Large intestine (tissue), 3 donors: Measurements from ENCODE around the gene RNLS. TPM values are rescaled to one million over a fixed set of nuclear protein-coding genes. Genes with fewer than 3 reads are reported as not detected.

Source experiments
- DNase-seq, 2 donors: peaks; one replicate each; pipeline versions ENCODE4 v3.0.0 to v3.0.0-alpha.2; 2013
- H3K27ac ChIP-seq: one replicate; pipeline ENCODE4 v1.5.1; 2013; ENCODE audit warnings: low read length
- H3K27me3 ChIP-seq: 2 replicates; pipeline ENCODE4 v1.6.1; 2013; ENCODE audit warnings: low read length; ENCODE audit not compliant: control insufficient read depth, insufficient read depth
- H3K36me3 ChIP-seq: 2 replicates; pipeline ENCODE4 v1.6.1; 2013; ENCODE audit warnings: low read length; ENCODE audit not compliant: control insufficient read depth, insufficient read depth
- H3K4me1 ChIP-seq: one replicate; pipeline ENCODE4 v1.6.1; 2013; ENCODE audit warnings: low read length; ENCODE audit not compliant: control insufficient read depth, insufficient read depth
- H3K4me3 ChIP-seq: one replicate; pipeline ENCODE4 v1.5.1; 2013; ENCODE audit warnings: low read length
- H3K9me3 ChIP-seq: one replicate; pipeline ENCODE4 v1.6.1; 2013; ENCODE audit warnings: mild to moderate bottlenecking, low read depth, low read length, moderate library complexity; ENCODE audit not compliant: control insufficient read depth
- WGBS: methylation state at CpG from one replicate; pipeline ENCODE4 v1.1.5; 2013; ENCODE audit warnings: low lambda C conversion rate; ENCODE audit not compliant: insufficient coverage; 5-methylcytosine and 5-hydroxymethylcytosine counted together
- polyA plus RNA-seq: library from polyadenylated mRNA; unstranded; fragments of 120-200 nt; gene quantifications from one replicate; pipeline ENCODE4 v1.2.1, GENCODE V29; 2013

The RNLS gene
- polyA plus RNA-seq, 1 donor = 19.5 TPM

DNA sequence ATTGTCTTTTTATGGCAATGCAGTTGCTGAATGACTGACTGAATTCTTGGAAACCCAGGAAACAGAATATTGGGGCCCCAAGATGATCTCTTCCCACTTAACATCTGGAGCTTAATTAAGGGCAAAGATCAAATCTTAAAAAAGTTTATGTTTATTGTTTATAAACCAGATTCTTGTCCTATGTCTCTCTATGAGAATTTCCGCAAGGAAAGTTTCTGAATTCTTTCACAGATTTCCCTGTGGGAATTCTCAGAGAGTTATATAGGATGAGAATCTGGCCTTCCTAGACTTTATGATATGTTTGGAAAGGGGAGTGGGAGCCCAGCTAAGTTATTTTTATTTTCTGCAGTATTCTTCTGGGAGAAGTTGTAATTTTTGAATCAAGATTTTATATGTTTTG, 166.3 kb downstream of the RNLS start:
- WGBS = no CpG with 5 or more reads among the region's 1 CpG
- H3K27me3 ChIP-seq = no peaks in the 10 kb centered on the region
- H3K36me3 ChIP-seq = no peaks in the 10 kb centered on the region
- H3K27ac ChIP-seq = no peak overlapping the region
- H3K4me1 ChIP-seq = no peaks in the 10 kb centered on the region
- no peak overlapping the region for H3K4me3 ChIP-seq
- no peaks in the 10 kb centered on the region for H3K9me3 ChIP-seq
- no peak for DNase-seq

DNA sequence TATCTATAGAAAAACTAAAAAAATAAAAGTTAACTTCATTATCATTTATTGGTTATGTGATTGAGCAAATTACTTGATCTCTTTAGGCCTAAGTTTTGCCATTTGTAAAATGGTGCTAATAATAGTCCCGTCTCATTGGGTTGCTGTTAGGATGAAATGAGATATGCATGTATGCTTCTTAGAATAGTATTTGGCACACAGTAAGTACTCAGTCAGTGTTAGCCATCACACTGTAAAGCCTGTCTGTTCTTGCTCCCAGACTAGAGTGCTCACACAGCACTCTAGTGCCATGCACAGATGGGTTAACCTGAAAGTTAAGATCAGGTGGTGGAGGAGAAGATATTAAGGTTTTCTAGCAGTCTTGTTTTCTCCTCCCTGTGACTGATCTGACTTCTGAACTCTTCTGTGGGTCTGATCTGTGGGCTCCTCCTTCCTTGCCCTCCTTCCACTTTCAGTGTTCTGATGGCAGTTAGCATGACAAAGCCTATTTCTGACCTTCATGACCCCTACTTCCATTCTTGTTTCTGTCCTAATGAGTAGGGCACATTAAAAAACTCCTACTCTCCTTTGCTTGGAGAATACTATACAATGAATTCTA, 167.5 kb downstream of the RNLS start:
- no peak for DNase-seq
- H3K9me3 ChIP-seq = no peaks in the 10 kb centered on the region
- WGBS = no CpG with 5 or more reads among the region's 1 CpG

DNA sequence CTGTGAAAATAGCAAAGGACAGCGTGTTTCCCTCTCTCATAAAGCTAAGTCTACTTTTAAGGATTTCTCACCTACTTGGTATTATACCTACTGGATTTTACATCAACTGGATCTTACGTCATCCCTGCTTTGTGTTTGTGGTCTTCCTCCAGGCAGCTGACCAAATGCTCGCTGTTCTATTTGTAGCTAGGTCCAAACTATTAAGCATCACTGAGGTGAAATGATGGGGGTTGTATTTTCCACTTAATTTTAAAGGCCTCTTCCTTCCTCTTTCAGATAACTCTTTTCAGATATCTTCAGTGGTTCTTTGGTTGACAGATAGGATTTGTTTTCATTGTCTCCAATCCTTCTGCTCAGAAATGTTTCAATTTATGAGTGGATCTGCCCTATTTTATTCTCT, 169.7 kb downstream of the RNLS start:
- no peak overlapping the region for H3K4me3 ChIP-seq
- no peaks in the 10 kb centered on the region for H3K9me3 ChIP-seq
- H3K27me3 ChIP-seq = no peaks in the 10 kb centered on the region
- DNase-seq = no peak
- no peaks in the 10 kb centered on the region for H3K36me3 ChIP-seq
- 100% methylated on average over 1 of the region's 3 CpGs for WGBS
- no peaks in the 10 kb centered on the region for H3K4me1 ChIP-seq
- no peak overlapping the region for H3K27ac ChIP-seq

More for the DNA sequence above, 167.5 kb downstream of the RNLS start:
- H3K4me1 ChIP-seq = no peaks in the 10 kb centered on the region
- H3K36me3 ChIP-seq = no peaks in the 10 kb centered on the region
- H3K4me3 ChIP-seq = no peak overlapping the region
- no peak overlapping the region for H3K27ac ChIP-seq
- no peaks in the 10 kb centered on the region for H3K27me3 ChIP-seq

DNA sequence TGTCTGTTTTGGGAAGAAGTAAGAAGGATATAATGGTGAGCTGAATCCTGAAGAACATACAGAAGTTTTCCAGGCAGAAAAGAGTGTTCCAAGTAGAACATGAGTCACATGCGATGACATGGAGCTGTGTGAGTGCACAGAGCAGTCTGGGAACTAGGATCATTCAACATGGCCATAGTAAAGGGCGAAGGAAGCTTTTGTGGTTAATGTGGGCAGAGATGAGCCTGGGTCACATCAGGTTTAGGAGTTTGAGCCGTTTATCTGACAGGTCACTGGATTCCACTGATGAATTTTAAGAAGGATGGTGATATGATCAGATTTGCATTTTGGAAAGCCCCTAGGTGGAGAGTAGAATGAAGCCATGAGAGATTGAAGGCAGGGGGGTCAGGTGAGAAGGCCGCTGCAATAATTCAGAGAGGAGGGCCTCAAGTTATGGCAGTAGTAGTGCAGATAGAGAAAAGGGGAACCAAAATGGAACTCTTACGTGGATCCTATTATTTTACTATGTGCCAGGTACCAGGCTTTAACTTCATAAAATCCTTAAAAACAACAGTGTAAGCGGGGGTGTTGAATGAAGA, 171.3 kb downstream of the RNLS start:
- WGBS = 100% methylated on average over 1 of the region's 6 CpGs
- Histone ChIP-seq H3K9me3 (no peaks in the 10 kb centered on the region), H3K27ac (no peak overlapping the region), H3K27me3 (no peaks in the 10 kb centered on the region), H3K4me1 (no peaks in the 10 kb centered on the region), H3K36me3 (no peaks in the 10 kb centered on the region), H3K4me3 (no peak overlapping the region)
- DNase-seq = no peak

DNA sequence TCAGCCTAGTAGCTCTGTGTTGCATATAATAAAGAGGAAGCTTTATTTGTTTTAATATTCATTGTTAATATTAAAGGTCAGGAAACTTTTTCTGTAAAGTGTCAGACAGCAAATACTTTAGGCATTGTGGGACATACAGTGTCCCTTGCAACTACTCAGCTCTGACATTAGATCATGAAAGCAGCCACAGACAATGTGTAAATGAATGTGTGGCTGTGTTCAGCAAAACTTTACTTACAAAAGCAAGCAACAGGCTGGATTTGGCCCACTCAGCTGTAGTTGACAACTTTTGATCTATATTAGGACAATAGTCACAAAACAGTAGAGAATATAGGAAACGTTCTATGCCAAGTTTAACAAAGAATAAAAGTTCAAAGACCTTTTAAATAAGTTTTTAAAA, 173.3 kb downstream of the RNLS start:
- 56% methylated on average over 1 of the region's 1 CpG for WGBS

DNA sequence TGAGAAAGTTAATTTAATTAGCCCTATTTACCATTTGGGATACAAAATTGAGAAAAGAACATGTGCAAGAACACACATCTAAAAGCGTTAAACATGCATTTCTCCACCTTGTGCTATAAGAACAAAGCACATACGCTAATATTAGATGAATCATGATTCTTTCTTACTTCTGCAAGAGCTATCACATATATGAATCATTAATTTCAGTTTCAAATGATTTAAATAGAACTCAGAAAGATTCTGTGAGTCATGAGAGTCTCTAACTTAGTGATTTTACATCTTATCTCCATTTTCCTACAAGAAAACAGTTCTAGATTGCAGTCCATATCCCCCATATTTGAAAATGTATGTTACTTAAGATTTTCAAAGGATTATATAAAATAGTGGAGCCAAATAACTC, 173.9 kb downstream of the RNLS start:
- Histone ChIP-seq H3K27ac (no peak overlapping the region), H3K27me3 (no peaks in the 10 kb centered on the region), H3K36me3 (no peaks in the 10 kb centered on the region), H3K9me3 (no peaks in the 10 kb centered on the region), H3K4me3 (no peak overlapping the region), H3K4me1 (no peaks in the 10 kb centered on the region)
- DNase-seq = no peak
- 100% methylated on average over 2 of the region's 2 CpGs for WGBS

More for the DNA sequence above, 173.3 kb downstream of the RNLS start:
- Histone ChIP-seq H3K4me1 (no peaks in the 10 kb centered on the region), H3K9me3 (no peaks in the 10 kb centered on the region), H3K36me3 (no peaks in the 10 kb centered on the region), H3K4me3 (no peak overlapping the region), H3K27me3 (no peaks in the 10 kb centered on the region), H3K27ac (no peak overlapping the region)
- DNase-seq = no peak

DNA sequence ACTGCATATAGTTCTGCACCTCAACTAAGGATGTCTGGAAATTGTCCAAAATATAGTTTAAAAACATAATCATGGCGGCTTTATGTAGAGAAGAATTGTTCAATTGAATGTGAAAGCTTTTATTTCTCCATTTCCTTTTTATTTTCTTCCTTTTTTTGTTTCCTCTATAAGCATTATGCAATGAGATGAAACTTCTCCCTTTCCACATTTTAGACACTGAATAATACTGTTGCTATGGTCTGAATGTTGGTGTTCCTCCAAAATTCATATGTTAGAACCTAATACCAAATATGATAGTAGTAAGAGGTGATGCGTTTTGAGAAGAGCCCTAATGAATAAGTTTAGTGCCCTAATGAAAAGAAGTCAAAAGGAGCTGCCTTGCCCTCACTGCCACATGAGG, 175.0 kb downstream of the RNLS start:
- H3K27ac ChIP-seq = no peak overlapping the region
- no peaks in the 10 kb centered on the region for H3K9me3 ChIP-seq
- DNase-seq = no peak
- no peak overlapping the region for H3K4me3 ChIP-seq
- no peaks in the 10 kb centered on the region for H3K36me3 ChIP-seq
- 100% methylated on average over 1 of the region's 2 CpGs for WGBS
- no peaks in the 10 kb centered on the region for H3K4me1 ChIP-seq
- H3K27me3 ChIP-seq = no peaks in the 10 kb centered on the region

DNA sequence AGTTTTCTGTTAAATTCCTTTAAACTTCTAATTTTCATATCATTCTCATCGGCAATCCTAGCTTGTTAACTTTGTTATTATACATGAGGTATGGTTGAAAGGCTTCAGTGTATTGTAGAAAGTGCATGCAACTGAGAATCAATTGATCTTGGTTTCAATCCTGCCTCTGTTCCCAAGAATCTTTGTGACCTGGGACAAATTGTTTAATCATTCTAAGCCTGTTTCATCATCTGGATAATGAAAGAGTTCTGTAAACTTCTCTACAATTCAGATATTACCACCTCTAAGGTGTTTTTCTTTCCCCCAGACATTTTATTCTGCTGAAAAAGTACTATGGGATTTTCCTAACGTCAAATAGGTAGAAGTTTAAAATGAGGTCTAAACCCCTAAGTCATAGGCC, 179.0 kb downstream of the RNLS start:
- Histone ChIP-seq H3K4me1 (no peaks in the 10 kb centered on the region), H3K27me3 (no peaks in the 10 kb centered on the region), H3K27ac (no peak overlapping the region), H3K9me3 (peaks cover under 1% of the 10 kb centered on the region), H3K36me3 (no peaks in the 10 kb centered on the region), H3K4me3 (no peak overlapping the region)
- 67% methylated on average over 1 of the region's 2 CpGs for WGBS
- DNase-seq = no peak

DNA sequence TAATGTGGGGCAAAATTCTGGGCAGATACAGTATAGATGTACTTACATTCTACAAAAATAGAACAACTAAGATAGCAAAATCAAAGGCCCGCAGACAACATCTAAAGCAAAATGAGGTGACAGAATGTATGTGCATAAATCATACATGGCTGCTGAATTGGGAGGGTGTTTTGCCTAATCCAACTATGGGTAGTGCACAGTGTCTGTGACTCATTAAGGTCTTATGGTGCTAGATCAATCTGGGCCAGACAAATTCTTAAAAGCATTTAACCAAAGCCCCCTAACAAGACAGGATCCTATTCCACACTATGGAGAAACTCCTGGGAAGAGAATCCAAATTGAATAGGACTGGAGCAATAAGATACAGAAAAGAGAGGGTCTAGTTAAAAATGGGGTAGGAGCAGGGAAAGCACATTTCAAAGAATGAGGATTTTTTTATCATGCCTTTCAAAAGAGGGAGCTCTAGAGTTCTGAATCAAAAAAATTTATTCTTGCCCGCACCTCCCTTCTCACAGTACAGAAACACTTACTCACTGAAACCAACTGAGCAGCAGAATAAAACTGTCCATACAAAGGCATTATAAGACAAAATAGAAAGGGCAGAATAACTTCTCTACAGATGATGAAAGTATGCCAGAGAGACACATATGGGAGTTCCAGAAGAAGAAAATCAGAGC, 181.3 kb downstream of the RNLS start:
- no CpG with 5 or more reads among the region's 2 CpGs for WGBS
- Histone ChIP-seq H3K4me3 (no peak overlapping the region), H3K9me3 (peaks cover 13% of the 10 kb centered on the region), H3K27ac (no peak overlapping the region), H3K36me3 (no peaks in the 10 kb centered on the region), H3K27me3 (no peaks in the 10 kb centered on the region), H3K4me1 (no peaks in the 10 kb centered on the region)
- no peak for DNase-seq

DNA sequence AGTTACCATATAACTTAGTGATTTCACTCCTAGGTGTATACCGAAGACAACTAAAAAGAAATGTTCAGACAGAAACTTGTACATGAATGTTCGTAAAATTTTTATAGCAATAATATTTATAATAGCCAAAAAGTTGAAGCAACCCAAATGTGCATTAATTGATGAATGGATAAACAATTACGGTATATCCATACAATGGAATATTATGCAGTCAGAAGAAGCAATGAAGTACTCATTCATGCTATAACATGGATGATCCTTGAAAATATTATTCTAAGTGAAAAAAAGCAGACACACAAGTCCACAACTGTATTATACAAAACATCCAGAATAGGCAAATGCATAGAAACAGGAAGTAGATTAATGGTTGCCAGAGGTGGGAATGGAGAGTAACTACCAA, 183.9 kb downstream of the RNLS start:
- Histone ChIP-seq H3K4me1 (no peaks in the 10 kb centered on the region), H3K4me3 (no peak overlapping the region)
- 100% methylated on average over 2 of the region's 3 CpGs for WGBS

DNA sequence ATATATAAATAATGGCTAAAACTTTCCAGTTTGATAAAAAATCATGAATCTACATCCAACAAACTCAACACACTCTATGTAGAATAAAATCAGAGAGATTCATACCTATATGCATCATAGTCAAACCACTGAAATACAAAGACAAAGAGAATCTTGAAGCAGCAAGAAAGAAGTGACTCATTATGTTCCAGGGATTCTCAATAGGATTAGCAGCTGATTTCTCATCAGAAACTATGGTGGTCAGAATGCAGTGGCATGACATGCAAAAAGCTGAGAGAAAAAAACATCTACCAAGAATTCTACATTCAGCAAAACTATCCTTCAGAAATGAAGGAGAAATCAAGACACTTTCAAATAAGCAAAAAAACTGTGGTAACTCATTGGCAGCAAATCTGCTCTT, 187.4 kb downstream of the RNLS start:
- H3K4me3 ChIP-seq = no peak overlapping the region
- H3K36me3 ChIP-seq = no peaks in the 10 kb centered on the region
- no peaks in the 10 kb centered on the region for H3K4me1 ChIP-seq
- H3K27me3 ChIP-seq = no peaks in the 10 kb centered on the region
- no peak overlapping the region for H3K27ac ChIP-seq
- peaks cover 21% of the 10 kb centered on the region for H3K9me3 ChIP-seq
- DNase-seq = no peak

More for the DNA sequence above, 183.9 kb downstream of the RNLS start:
- H3K27ac ChIP-seq = no peak overlapping the region
- H3K9me3 ChIP-seq = peaks cover 21% of the 10 kb centered on the region
- H3K27me3 ChIP-seq = no peaks in the 10 kb centered on the region
- DNase-seq = no peak
- H3K36me3 ChIP-seq = no peaks in the 10 kb centered on the region
